AG10803 (cell line): ENCODE results near the gene TRPM1.

Experiments
- DNase-seq: peaks from one replicate; pipeline ENCODE4 v3.0.0; 2010; ENCODE audit warnings: low read depth
- H3K4me3 ChIP-seq: 2 replicates; pipeline ENCODE4 v1.5.1; 2011; ENCODE audit warnings: mild to moderate bottlenecking, low read length, control low read depth
- CTCF ChIP-seq: conservative IDR thresholded peaks from 2 replicates; pipeline ENCODE4 v1.5.1; 2011; ENCODE audit warnings: mild to moderate bottlenecking, low read length, control low read depth, inconsistent platforms

TRPM1 gene

DNA sequence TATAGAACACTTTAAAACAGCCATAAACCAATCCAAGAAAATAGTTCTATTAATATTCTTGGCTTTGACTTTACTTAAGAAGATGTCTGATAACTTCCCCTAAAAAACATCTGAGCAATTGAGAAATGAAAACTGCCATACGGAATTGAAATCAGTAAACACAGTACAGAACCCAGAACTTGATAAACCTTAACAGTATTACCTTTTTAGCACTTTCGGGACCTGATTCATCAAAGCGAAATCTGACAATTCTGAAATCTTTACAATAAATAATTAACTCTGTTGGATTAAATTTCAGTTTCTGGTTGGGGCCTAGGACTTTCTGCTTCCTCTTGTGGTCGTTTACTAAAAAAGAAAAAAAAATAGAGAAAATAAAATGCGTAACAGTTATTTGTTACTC, 127.4 kb downstream of the TRPM1 start:
- no peak for TF ChIP-seq CTCF
- DNase-seq, result no peak
- H3K4me3 ChIP-seq, result no peak overlapping the region

DNA sequence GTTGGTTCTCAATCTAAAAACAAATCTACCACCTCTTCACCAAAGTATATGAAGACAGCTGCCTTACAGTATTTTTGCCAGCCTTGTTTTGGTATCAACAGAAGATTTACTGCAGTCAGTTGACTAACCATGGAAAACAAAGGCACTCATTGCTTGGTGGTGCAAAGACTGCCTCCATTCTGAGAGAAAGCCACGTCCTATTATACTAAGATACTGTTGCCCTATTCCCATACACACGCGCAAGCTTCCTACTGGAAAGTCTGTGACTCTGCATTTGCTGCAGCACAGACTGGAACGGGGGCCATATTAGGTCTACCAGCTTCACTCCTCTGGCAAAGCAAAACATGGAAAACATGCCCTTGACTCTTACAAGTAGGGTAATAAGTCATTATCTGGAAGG, 128.1 kb downstream of the TRPM1 start:
- TF ChIP-seq CTCF, result no peak
- H3K4me3 ChIP-seq, result no peak overlapping the region
- no peak for DNase-seq

DNA sequence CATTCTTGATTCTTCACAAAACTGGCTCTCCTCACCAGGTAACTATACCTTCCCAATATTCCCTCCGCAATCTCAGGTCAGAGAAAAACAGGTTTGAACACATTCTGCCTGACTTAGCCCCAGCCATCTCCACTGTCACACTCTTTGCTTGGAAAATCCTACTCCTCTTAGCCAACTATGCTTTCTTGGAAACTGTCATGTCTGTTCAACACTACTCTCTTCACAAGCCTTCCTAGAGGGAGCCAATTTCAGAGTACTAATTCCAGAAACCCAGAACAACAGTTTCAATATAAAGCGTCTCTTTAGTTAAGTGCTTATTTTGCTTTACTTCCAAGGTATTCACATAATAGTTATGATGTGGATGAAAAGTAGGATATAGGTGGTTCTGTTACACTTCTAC, 131.8 kb downstream of the TRPM1 start:
- DNase-seq, result no peak
- no peak overlapping the region for H3K4me3 ChIP-seq
- no peak for TF ChIP-seq CTCF

DNA sequence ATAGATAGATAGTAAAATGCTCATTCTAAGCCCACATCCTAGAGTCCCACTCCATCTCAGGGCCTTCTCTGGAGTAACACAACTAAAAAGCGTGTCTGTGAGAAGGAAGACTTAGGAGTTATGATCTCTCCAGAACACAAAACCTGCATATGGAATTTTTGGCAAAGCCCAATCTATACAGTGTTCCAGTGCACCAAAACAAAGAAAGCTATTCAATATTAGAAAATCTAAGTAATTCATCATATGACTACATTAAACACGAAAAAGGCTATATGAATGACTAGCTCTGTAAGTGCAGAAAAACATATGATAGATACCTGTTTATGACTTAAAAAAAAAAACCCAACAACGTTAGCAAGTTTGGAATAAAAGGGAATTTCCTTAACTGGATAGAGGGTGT, 137.8 kb downstream of the TRPM1 start:
- no peak for TF ChIP-seq CTCF
- no peak for DNase-seq
- H3K4me3 ChIP-seq, result no peak overlapping the region

DNA sequence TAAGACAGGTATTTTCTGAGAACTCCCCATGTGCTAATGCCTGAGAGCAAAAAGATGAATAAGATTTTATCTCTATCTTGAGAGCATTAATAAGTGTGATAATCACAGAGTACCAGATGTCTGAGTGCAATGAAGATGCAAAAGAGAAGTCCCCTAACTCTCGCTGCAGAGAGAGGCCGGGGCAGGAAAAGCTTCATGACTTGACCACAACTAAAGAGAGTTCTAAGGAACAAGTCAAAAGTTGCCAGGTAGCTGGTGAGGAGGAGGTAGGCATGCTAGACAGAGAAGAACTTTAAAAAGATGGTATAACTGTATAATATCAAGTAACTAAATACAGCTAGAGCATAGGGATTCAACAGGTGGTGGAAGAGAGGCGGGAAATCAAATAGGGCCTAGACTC, 138.9 kb downstream of the TRPM1 start:
- no peak overlapping the region for H3K4me3 ChIP-seq
- TF ChIP-seq CTCF, result no peak
- DNase-seq, result no peak

GRCh38 chr15:30962079-30962478, 139.4 kb downstream of the TRPM1 start:
- TF ChIP-seq CTCF, result no peak
- H3K4me3 ChIP-seq, result no peak overlapping the region
- DNase-seq, result no peak

- peak; percentile 16 for DNase-seq
- no peak for TF ChIP-seq CTCF
- no peak overlapping the region for H3K4me3 ChIP-seq
These were observed 143.3 kb downstream of the TRPM1 start for GRCh38 chr15:30958219-30958618.
